H1 (cell line): ENCODE data around the gene FN3KRP. TPM values are rescaled to one million over a fixed set of nuclear protein-coding genes. Genes with fewer than 3 reads are reported as not detected.

ENCODE experiments used
- CREB1 ChIP-seq: IDR thresholded peaks from 2 replicates; pipeline ENCODE4 v1.6.1; 2012; ENCODE audit warnings: inconsistent platforms
- HDAC2 ChIP-seq, 2 experiments: fragments of 300-600 bp in 1 of 2; sonication (generic) in 1 of 2; IDR thresholded peaks; 2 replicates each; pipeline ENCODE4 v1.6.1; 2011 to 2012; ENCODE audit warnings: low read depth in 2 of 2, low read length in 2 of 2, mild to moderate bottlenecking in 2 of 2, moderate library complexity in 2 of 2, borderline replicate concordance in 1 of 2, inconsistent platforms in 1 of 2
- NANOG ChIP-seq: IDR thresholded peaks from 2 replicates; pipeline ENCODE4 v1.6.1; 2011; ENCODE audit warnings: low read length, low read depth, mild to moderate bottlenecking, inconsistent platforms; ENCODE audit not compliant: insufficient read depth, poor library complexity, severe bottlenecking
- POLR2A ChIP-seq, 2 experiments: IDR thresholded peaks; 1 replicate in 1 of 2; 2 replicates in 1 of 2; pipeline ENCODE4 v1.6.1; 2011; ENCODE audit warnings: low read depth in 2 of 2, low read length in 2 of 2, mild to moderate bottlenecking in 2 of 2; ENCODE audit errors: control extremely low read depth in 1 of 2
- polyA plus RNA-seq, 7 experiments: library from polyadenylated mRNA; depleted of rRNA in 3 of 7; stranded (reverse) in 5 of 7; unstranded in 2 of 7; fragments of >200 nt in 5 of 7; fragments of 200-250 nt in 2 of 7; gene quantifications; 1 replicate in 5 of 7; 2 replicates in 1 of 7; 4 replicates in 1 of 7; pipeline versions ENCODE4 v1.2.1 to v1.2.3, GENCODE V29; 2011 to 2013; ENCODE audit warnings: missing spikeins in 2 of 7, mixed read lengths in 2 of 7
- total RNA-seq: library from RNA; stranded (reverse); fragmentation: NEBNext Ultra II Directional; extraction: Animal tissue kit (Norgen Biotek cat#: 25700); gene quantifications from 2 replicates; pipeline ENCODE4 v1.2.1, GENCODE V29; 2021

FN3KRP gene
- total and polyA plus RNA-seq, 2 of the 8 experiments (the other 6 are each of a cell fraction or from before 2014, with no cell fraction given): 18.1 to 21.4 TPM

DNA sequence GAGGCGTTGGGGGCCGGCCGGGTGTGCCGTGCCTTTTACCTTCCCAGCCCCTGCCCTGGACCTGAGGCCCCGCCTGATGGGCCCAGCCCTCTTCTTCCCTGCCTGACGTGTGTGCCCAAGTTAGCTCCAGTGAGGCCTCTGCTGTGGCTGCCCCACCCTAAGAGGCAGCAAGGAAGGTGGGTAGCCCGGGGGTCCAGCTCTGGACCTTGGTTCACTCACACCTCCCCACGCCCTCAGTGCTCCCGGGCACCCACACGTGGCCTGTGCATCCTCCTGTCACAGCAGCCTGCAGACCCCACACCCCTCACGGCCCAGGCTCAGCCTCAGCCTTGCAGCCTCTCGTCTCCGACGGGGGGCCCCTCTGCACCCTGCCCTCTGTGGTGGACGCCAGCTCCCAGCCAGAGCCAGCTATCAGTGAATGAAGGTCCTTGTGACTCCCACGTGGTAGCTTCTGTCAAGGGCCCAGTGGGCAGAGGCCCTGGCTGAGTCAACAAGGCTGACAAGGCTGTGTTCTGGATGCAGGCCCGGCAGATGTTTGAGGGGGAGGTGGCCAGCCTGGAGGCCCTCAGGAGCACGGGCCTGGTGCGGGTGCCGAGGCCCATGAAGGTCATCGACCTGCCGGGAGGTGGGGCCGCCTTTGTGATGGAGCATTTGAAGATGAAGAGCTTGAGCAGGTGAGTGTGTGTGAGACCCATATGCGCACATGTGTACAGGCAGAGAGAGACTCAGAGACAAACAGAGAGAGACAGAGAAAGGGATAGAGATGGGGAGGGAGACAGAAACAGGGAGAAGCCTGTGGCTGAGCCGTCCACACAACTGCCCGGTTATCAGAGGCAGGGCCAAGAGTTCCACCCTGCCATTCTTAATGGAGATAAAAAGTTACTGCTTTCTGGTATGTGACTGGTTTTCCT lies 21.7 kb downstream of the FN3KRP start (continued):
- TF ChIP-seq POLR2A (IDR thresholded peaks at IDR 0.05; ENCODE audit: control extremely low read depth in 1 of 2, low read depth in 2 of 2, low read length in 2 of 2): no peak
- no peak for TF ChIP-seq HDAC2 (IDR thresholded peaks at IDR 0.05; ENCODE audit: borderline replicate concordance in 1 of 2, low read depth in 2 of 2, low read length in 2 of 2)
- TF ChIP-seq CREB1: no peak
- no peak for TF ChIP-seq NANOG
- TF ChIP-seq, all 59 proteins: peak for 0
